K562 (cell line): Measurements from ENCODE around the gene SEMA5A. TPM values are rescaled to one million over a fixed set of nuclear protein-coding genes. Genes with fewer than 3 reads are reported as not detected.

Experiments used
- ATAC-seq: fragments of 200-7000 bp; cut with Tn5 transposase; 3 replicates; pipeline ENCODE4 v1.9.1; 2020; ENCODE audit warnings: moderate library complexity
- BruUV-seq: library from RNA; stranded (reverse); fragments of 400-500 nt; replicated peaks from 2 replicates; lab custom pipeline; 2021; lab: Mats Ljungman, UMichigan
- CTCF ChIA-PET: fragments of 300-600 bp; formaldehyde crosslinking; extraction: SDS; loops from one replicate; lab custom pipeline; 2021; ENCODE audit warnings: low intra/inter-chr PET ratio; lab: Yijun Ruan, JAX
- POLR2A ChIA-PET: fragments of 300-600, 350-650 bp; sonication (Branson Sonifier 250); formaldehyde crosslinking; extraction: SDS; loops from one replicate; lab custom pipeline; 2021; ENCODE audit warnings: antibody characterized with exemption, inconsistent platforms; lab: Yijun Ruan, JAX
- DNase-seq, 4 experiments: peaks; one replicate each; pipeline versions ENCODE4 v3.0.0 to v3.0.0-alpha.2; 2011 to 2018; ENCODE audit warnings: low spot score in 3 of 4, mixed read lengths in 3 of 4; ENCODE audit errors: extremely low read depth in 1 of 4
- FAIRE-seq: peaks from 2 replicates; lab custom pipeline; 2011; peaks lifted over from hg19 to GRCh38; lab: Jason Lieb, UNC
- H2AFZ ChIP-seq: 2 replicates; pipeline ENCODE4 v1.6.0; 2011; ENCODE audit warnings: low read depth, low read length, control low read depth, inconsistent platforms
- H3K27ac ChIP-seq: fragments of 200-600 bp; 3 replicates; pipeline ENCODE4 v1.8.0; 2011; ENCODE audit warnings: low read depth, mild to moderate bottlenecking, control low read depth, inconsistent platforms, low read length, moderate library complexity, mixed read lengths; ENCODE audit errors: extremely low read depth
- H3K27me3 ChIP-seq, 2 experiments: fragments of 300-600 bp in 1 of 2; 2 replicates in 1 of 2; 3 replicates in 1 of 2; pipeline versions ENCODE4 v1.6.0 to v1.8.0; 2011; ENCODE audit warnings: inconsistent platforms in 2 of 2, low read length in 2 of 2, mild to moderate bottlenecking in 1 of 2, mixed read lengths in 1 of 2, moderate library complexity in 1 of 2; ENCODE audit not compliant: control insufficient read depth in 2 of 2, insufficient read depth in 2 of 2
- H3K36me3 ChIP-seq: fragments of 300-600 bp; 3 replicates; pipeline ENCODE4 v1.8.0; 2011; ENCODE audit warnings: mild to moderate bottlenecking, low read length, inconsistent platforms; ENCODE audit not compliant: control insufficient read depth, insufficient read depth
- H3K4me1 ChIP-seq, 2 experiments: fragments of 200-600 bp in 1 of 2; replicated peaks in 1 of 2; 2 replicates in 1 of 2; 3 replicates in 1 of 2; pipeline versions ENCODE4 v1.5.1 to v1.8.0; 2011; ENCODE audit warnings: inconsistent platforms in 2 of 2, low read length in 2 of 2, mild to moderate bottlenecking in 1 of 2, mixed read lengths in 1 of 2, moderate library complexity in 1 of 2; ENCODE audit not compliant: control insufficient read depth in 2 of 2, insufficient read depth in 2 of 2
- H3K4me2 ChIP-seq: 2 replicates; pipeline ENCODE4 v1.6.1; 2011; ENCODE audit warnings: low read length, control low read depth, inconsistent platforms, mixed read lengths; ENCODE audit not compliant: insufficient read depth
- H3K4me3 ChIP-seq: fragments of 200-600 bp; sonication (generic), shearing (Covaris generic); 2 replicates; pipeline ENCODE4 v1.5.1; 2016; ENCODE audit warnings: control low read depth, inconsistent platforms
- H3K79me2 ChIP-seq: fragments of 200-600 bp; 3 replicates; pipeline ENCODE4 v1.8.0; 2011; ENCODE audit warnings: low read length, inconsistent platforms; ENCODE audit not compliant: control insufficient read depth, insufficient read depth
- H3K9ac ChIP-seq, 2 experiments: 2 replicates each; pipeline versions ENCODE4 v1.6.0 to v1.6.1; 2011; ENCODE audit warnings: low read depth in 2 of 2, low read length in 2 of 2, control low read depth in 1 of 2, inconsistent platforms in 1 of 2, mild to moderate bottlenecking in 1 of 2, mixed read lengths in 1 of 2; ENCODE audit not compliant: insufficient read depth in 1 of 2
- H3K9me1 ChIP-seq: one replicate; pipeline ENCODE4 v1.6.0; 2011; ENCODE audit warnings: inconsistent platforms, mild to moderate bottlenecking, low read length, moderate library complexity; ENCODE audit not compliant: control insufficient read depth, insufficient read depth
- H3K9me3 ChIP-seq: replicated peaks from 2 replicates; pipeline ENCODE4 v1.5.1; 2011; ENCODE audit warnings: low read depth, low read length, inconsistent platforms; ENCODE audit not compliant: control insufficient read depth, insufficient read depth
- H4K20me1 ChIP-seq: replicated peaks from 2 replicates; pipeline ENCODE4 v1.6.1; 2011; ENCODE audit warnings: low read length, inconsistent platforms, mixed read lengths; ENCODE audit not compliant: control insufficient read depth, insufficient read depth
- FIP1L1 ChIP-seq: fragments of 200-400 bp; formaldehyde crosslinking; IDR thresholded peaks from 2 replicates; pipeline ENCODE4 v1.6.1; 2018; ENCODE audit warnings: mild to moderate bottlenecking, low read depth, low read length; ENCODE audit not compliant: poor library complexity, severe bottlenecking
- POLR3A ChIP-seq: IDR thresholded peaks from 2 replicates; pipeline ENCODE4 v1.6.1; 2011; ENCODE audit warnings: borderline replicate concordance, mild to moderate bottlenecking, moderate library complexity; ENCODE audit not compliant: insufficient read length, insufficient read depth; ENCODE audit errors: extremely low read depth
- RBM17 ChIP-seq: fragments of 200-400 bp; formaldehyde crosslinking; IDR thresholded peaks from 2 replicates; pipeline ENCODE4 v1.6.1; 2017; ENCODE audit warnings: low read depth, mild to moderate bottlenecking, low read length, borderline replicate concordance
- WGBS: fragments of 100-300 bp; shearing (Covaris generic); methylation state at CpG from one replicate; pipeline ENCODE4 v1.1.6; 2016; ENCODE audit warnings: low coverage, mixed read lengths; ENCODE audit not compliant: insufficient coverage; ENCODE audit errors: missing lambda C conversion rate; 5-methylcytosine and 5-hydroxymethylcytosine counted together
- in situ Hi-C: fragments of 300-500 bp; cut with MboI; formaldehyde crosslinking; loops from 4 replicates; pipeline ENCODE4 v1.15.0; 2018; ENCODE audit warnings: inconsistent platforms, mixed read lengths
- intact Hi-C: fragments of 100-400 bp; cut with micrococcal nuclease; formaldehyde crosslinking; loops from 2 replicates; pipeline ENCODE4 v1.14.2; 2022
- polyA plus RNA-seq, 8 experiments: library from polyadenylated mRNA; depleted of rRNA in 4 of 8; stranded (reverse) in 5 of 8; unstranded in 3 of 8; fragments of >200 nt; fragmentation: Nextera tagmentation in 2 of 8; fragmentation: Illumina TruSeq in 1 of 8; extraction: Ambion mirVana in 2 of 8; extraction: Trizol in 1 of 8; gene quantifications; 2 replicates each; pipeline versions ENCODE4 v1.2.1 to v1.2.3, GENCODE V29; 2011 to 2014; ENCODE audit warnings: inconsistent platforms in 1 of 8, missing spikeins in 1 of 8
- total RNA-seq, 7 experiments: library from RNA; depleted of rRNA in 6 of 7; stranded (reverse); fragments of >200 nt in 6 of 7; fragmentation: Illumina TruSeq in 2 of 7; extraction: Trizol in 2 of 7; gene quantifications; 2 replicates each; pipeline versions ENCODE4 v1.2.1 to v1.2.3, GENCODE V29; 2011 to 2021; ENCODE audit warnings: low replicate concordance in 1 of 7

The SEMA5A gene
- total and polyA plus RNA-seq, 9 of the 15 experiments (the other 6 are each of a cell fraction or from before 2014, with no cell fraction given): 0.02 TPM; not detected in 8

DNA sequence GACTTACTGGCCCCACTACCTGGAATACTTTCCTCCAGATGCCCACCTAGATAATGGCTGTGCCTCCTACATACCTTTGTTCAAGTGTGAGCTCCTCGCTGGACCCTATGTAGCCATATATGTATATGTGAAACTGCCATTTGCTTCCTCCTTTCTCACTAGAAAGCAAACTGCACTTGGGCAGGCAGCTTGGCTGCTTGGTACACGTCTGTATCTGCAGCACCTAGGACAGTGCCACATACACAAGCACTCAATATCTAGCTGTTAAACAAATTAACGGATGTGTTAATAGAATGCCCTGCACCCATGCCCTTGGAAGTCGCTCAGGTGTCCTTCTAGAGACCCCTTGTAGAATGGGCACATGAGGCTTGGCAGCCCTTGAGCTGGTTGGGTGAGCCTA is 301.5 kb downstream of the SEMA5A start:
- Histone ChIP-seq H3K79me2 (no peaks in the 10 kb centered on the region), H3K4me2 (no peak overlapping the region), H3K27ac (no peak overlapping the region), H4K20me1 (no peaks in the 10 kb centered on the region), H3K9me3 (no peaks in the 10 kb centered on the region), H3K9ac (no peak overlapping the region), H3K9me1 (no peaks in the 10 kb centered on the region), H3K4me3 (no peak overlapping the region), H3K36me3 (no peaks in the 10 kb centered on the region), H3K4me1 (no peaks in the 10 kb centered on the region)
- WGBS: 0% methylated on average over 4 of the region's 4 CpGs
- ChIA-PET POLR2A (interaction anchor here (1.3 kb wide), 1 partner anchor 9 kb away, joined by 3 read pairs; no protein-coding TSS in a partner anchor), CTCF (no interaction called here)
- ATAC-seq: no peak
- no peak for DNase-seq
- in situ Hi-C loops: no loop called here
- no peak for FAIRE-seq
- TF ChIP-seq FIP1L1 (no peak), POLR3A (no peak)
- TF ChIP-seq, all 486 proteins: peak for 0
- intact Hi-C loops: no loop called here
- BruUV-seq: no TSS peak
- Histone ChIP-seq H2AFZ (no peak overlapping the region), H3K27me3 (no peaks in the 10 kb centered on the region)

DNA sequence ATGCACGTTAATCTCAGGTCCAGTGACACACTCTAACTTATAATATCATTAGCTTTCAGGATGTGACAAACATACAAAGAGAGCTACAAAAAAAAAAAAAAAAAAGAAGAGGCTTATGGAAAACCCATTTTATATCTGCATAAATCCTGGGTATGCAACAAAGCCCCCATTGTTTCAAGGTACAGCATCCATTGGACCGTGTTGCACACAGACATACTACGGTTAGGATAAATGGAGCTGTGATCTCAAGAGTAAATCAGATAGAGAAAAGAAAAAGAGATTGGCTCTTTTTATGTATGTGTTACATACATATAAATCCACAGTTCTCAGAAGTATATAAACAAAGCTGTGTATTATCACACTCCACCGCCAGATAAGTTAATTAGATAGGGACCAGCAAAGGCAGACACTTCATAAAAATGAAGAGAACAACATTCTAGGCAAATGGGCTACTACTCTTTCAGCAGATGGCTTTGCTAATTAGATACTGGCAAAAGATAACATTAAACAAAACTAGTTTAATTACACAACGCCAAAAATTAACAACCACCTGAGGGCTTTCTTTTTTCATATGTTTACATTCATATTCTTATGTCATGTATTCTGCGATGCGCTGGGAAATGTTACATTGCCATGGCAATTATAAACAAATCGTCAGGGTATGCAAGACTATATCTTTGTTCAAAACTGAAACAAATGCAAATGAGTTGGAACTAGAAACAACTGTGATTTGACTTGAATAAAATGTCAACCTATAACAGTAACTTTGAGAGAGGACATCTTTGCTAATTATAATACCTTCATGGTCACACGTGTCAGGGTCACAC is 304.2 kb downstream of the SEMA5A start:
- no peak for TF ChIP-seq RBM17
- Histone ChIP-seq H3K4me2 (no peak overlapping the region), H3K4me1 (no peaks in the 10 kb centered on the region), H3K9ac (no peak overlapping the region), H3K27ac (no peak overlapping the region), H4K20me1 (no peaks in the 10 kb centered on the region), H3K9me1 (no peaks in the 10 kb centered on the region), H2AFZ (no peak overlapping the region), H3K36me3 (no peaks in the 10 kb centered on the region), H3K9me3 (no peaks in the 10 kb centered on the region), H3K4me3 (no peak overlapping the region), H3K27me3 (no peaks in the 10 kb centered on the region), H3K79me2 (no peaks in the 10 kb centered on the region)
- ChIA-PET CTCF (interaction anchor here (0.6 kb wide), 1 partner anchor 142 kb away, joined by 5 read pairs; no protein-coding TSS in a partner anchor), POLR2A (no interaction called here)
- intact Hi-C loops (no loop called here), in situ Hi-C loops (no loop called here)
- 1% methylated on average over 9 of the region's 9 CpGs for WGBS
- no TSS peak for BruUV-seq
- no peak for ATAC-seq
- DNase-seq: no peak
- no peak for FAIRE-seq
